NCI-H510A (cell line): ENCODE measurements around the gene TTLL4.

Experiments
- DNase-seq: peaks from one replicate; lab custom pipeline; 2025; lab: John Stamatoyannopoulos, UW

The TTLL4 gene

DNA sequence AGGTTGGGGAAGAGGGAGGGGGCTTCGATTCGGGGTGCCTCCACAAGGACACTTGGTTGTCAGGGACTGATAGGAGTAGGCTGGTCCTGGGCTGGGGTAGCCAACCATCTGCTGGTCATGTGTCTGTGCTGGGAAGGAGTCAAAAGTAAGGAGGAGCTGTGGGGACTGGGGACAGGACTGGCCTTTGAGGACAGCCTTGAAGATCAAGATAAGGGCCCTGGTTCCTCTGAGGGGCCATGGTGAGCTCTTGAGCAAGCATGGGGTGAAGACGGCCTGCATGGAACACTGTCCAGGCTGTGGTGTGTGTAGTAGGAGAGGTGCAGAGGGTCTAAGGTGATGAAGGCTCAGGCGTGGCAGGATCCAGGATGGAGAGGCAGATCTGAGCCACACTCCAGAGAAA lies 73.1 kb downstream of the TTLL4 start:
- DNase-seq, result no peak

DNA sequence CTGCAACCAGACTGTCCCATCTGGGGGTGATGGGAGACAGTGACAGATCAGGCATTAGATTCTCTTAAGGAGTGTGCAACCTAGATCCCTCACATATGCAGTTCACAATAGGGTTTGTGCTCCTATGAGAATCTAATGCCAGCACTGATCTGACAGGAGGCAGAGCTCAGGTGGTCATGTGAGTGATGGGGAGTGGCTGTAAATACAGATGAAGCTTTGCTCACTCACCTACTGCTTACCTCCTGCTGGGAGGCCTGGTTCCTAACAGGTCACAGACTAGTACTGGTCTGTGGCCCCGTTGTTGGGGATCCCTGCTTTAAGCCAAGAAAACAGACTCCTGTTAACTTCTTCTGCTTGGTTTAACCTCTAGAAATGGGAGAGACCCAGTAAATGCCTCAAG lies 74.5 kb downstream of the TTLL4 start:
- no peak for DNase-seq

DNA sequence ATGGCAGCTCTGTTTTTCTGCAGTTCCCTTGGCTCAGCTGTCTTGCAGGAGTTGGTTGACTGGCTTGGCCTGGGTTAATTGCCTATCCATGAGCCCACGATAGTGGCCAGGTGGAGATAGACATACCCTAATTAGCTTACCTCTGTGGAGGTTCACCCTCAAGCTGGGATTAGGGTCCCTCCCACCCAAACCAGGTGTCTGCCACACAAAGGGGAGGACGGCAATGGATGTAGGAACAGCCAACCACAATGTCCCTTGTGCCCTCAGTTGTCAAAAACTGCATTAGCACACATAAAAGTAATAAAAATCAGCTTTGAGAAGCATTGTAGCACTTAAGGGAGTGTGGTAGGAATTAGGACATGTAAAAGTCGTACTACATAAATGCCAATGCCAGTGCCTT lies 75.5 kb downstream of the TTLL4 start:
- DNase-seq, result no peak

DNA sequence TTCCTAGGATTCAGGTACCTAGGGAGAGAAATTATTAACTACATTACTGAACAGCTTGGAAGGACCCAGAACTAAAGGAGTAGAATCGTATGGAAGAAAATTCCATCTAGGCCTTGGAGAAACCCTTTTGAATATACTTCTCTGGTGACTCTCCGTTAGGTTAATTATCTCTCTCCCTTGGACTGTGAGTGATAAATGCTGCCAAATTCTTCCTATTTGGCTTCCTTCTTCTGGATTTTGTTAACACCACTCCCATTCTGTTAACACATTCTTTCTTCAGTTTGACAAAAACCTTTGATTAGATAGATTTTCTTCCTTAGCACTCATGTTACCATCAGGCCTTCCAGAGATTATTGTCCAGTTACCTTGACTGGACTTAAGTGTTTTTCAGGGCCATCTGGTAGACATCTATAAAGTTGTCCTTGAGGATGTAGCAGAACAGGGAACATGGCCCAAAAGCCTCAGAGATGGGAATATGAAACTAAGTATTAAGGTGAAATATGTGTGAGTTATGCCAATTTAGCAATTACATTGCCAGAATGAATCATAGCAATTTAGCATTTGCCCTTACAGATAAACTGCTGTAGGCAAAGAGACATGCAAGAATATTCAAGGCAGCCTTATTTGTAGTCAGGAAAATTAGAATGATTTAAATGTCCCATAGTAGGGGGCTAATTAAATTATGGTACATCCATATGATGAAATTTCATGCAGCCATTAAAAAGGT lies 78.1 kb downstream of the TTLL4 start:
- no peak for DNase-seq

DNA sequence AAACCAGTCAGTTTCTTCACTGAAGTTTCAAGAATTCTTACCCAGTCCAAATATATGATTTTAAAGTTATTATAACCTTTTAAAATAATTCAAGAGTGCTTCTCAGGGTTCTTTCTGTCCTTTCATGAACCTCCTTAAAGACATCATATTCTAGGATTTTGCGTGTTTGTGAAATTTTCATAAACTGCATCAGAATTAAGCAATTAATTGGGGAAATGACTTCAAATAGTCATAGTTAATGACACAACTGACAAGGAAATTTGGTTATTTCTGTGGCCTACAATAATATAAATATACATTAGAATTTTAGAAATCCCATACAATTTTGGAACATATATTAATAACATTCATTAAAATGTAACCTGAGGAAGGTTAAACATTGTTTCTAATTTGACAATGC lies 81.8 kb downstream of the TTLL4 start:
- no peak for DNase-seq

DNA sequence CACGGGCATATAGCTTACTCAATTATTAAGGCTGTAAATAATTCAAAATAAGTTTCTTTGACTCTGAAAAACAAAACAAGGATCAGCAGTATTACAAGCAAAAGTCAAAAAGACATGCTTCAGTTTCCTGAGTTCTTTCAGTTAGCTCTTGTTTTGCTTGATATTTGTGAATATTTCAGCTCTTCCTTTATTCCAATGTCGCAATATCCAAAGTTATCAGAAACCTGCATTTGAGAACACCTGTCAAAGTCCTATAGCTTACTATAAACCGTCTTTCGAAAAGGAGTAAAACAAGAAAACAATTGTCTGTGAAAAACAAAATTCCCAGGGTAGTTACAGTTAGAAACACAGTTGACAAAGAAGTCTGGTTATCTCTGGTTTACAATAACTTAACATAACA lies 86.1 kb downstream of the TTLL4 start:
- DNase-seq, result no peak

DNA sequence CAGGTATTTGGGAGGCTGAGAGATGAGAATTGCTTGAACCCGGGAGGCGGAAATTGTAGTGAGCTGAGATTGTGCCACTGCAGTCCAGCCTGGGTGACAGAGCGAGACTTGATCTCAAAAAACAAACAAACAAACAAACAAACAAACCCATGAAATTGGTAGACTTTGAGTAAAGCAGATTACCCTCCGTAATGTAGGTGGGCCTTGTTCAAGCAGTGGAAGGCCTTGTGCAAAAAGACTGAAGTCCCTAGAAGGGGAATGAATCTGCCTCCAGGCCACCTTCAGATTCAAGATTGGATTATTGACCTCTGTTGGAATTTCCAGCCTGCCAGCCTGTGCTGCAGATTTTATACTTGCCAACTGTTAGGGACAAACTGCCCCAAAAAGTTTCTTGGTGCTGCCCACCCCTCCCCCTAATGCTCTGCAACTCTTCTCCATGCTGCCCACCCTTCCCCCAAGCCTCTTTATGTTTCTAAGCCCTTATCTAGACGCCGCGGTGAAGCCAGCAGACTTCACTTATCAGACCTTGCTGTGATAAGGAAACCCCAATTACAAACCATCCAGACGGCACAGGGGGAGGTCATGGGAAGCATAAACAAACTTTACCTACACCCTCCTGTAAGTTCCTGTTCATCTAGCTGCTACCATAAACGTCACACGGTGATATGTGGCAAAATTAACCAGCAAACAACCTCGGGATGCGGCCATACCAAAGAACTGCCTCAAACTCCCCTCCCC lies 88.3 kb downstream of the TTLL4 start:
- DNase-seq, result no peak

DNA sequence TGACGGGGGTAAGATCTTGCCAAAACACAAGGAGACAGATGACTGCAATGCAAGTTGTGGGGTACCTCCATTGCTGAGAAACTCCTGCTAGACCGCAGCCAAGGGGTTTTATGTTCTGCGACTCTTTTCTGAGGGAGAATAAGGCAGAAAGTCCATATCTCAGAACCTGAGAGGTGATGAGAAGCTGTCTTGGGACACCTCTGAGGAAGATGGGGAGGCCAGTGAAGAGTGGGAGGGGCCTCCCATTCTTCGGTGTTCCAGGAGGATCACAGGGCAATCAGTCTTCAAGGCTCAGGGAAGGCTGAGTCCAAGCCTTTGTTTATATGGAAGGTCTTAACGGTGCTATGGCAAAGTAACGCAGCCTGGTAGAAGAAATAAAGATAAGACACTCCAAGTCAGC lies 89.4 kb downstream of the TTLL4 start:
- DNase-seq, result no peak

DNA sequence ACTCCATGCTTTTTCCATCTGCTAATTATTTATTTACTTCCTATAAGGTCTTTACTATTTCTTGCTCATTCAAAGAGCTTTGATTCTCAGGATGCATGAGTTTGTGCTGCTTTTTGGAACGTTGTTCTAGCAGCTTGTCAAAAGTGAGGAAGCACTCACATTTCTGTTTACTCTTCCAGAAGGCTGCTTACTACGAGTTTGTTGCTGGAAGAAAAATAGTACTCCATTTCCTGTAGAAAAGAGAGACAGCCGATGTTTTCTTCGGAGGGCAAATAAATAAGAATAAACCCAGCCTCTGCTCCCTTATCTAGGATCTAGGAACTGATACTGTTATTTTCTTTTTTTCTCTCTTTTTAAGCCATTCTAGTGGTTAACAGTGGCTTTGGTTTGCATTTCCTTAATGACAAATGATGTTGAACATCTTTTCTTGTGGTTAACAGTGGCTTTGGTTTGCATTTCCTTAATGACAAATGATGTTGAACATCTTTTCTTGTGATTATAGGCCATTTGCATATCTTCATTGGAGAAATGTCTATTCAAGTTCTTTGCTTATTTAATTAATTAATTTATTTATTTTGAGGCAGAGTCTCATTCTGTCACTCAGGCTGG lies 91.9 kb downstream of the TTLL4 start:
- no peak for DNase-seq

DNA sequence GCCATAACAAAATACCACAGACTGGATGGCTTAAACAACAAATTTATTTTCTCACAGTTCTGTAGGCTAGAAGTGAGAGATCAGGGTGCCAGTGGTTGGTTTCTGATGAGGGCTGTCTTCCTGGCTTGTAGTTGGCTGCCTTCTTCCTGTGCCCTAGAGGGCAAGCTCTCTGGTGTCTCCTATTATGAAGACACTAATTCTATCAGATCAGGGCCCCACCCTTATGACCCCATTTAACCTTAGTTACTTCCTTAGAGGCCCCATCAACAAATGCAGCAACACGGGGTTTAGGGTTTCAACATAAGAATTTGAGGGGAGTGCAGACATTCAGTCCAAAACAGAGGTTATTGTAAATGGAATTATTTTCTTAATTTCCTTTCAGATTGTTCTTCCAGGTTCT lies 94.2 kb downstream of the TTLL4 start:
- DNase-seq, result no peak
